Activated naive CD4-positive, alpha-beta T cell (primary cell): ENCODE measurements around the gene FCN1.

ENCODE experiments used
- DNase-seq, 4 experiments: peaks; one replicate each; lab custom pipeline; 2025; lab: John Stamatoyannopoulos, UW

FCN1 gene

DNA sequence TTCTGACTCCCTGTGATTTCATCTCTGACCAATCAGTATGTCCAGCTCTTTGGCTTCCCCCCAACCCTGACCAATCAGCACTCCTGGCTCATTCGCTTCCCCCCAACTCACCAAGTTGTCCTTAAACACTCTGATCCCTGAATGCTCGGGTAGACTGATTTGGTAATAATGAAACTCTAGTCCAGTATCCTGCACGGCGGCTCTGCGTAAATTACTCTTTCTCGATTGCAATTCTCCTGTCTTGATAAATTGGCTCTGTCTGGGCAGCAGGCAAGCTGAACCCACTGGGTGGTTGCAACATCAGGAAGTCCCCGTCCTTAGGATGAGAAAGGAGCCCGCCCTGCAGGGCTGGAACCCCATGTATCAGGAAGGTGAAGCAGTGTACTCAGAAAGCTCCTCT is 26.7 kb downstream of the FCN1 start:
- DNase-seq, result no peak

DNA sequence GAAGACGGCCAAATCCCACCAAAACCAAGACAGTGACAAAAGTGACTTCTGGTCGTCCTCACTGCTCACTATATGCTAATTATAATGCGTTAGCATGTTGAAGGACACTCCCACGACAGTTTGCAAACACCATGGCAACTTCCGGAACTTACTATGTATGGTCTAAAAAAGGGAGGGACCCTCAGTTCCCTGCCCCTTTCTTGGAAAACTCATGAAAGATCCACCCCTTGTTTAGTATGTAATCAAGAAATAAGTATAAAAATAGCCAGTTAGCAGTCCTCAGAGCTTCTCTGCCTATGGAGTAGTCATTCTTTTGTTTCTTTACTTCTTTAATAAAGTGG is 27.6 kb downstream of the FCN1 start:
- DNase-seq, result no peak

DNA sequence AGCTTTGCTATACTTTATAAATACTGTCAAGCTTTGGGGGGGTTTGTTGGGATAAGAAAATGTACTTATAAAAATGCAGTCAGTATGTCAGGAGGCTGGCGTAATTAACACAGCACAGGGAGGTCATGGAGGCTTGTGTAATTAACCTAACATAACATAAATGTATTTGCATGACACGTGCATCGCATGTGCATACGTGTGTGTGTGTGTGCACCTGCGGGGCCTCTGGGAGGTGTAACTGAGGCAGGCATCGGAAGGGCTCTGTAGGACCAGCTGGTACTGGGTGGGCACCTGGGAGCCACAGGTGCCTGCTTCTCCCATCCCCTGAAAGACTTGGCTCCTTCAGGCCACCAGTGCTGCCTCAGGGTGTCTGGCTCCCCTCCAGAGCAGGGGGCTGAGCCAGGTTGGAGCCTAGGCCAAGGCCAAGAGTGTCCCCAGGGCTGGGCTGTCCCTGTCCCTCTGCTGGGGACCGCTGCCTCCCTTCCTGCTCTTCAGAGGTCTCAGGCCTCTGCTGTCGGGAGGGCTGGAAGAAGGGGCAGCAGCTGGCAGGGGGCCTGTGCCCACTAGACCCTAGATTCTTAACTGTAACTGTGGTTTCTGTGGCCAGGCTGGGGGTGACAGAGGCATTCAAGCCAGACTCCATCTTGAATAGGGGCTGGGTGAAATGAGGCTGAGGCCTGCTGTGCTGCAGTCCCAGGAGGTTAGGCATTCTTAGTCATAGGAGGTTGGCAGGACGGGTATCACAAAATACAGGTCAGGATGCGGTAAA is 28.1 kb downstream of the FCN1 start:
- no peak for DNase-seq

DNA sequence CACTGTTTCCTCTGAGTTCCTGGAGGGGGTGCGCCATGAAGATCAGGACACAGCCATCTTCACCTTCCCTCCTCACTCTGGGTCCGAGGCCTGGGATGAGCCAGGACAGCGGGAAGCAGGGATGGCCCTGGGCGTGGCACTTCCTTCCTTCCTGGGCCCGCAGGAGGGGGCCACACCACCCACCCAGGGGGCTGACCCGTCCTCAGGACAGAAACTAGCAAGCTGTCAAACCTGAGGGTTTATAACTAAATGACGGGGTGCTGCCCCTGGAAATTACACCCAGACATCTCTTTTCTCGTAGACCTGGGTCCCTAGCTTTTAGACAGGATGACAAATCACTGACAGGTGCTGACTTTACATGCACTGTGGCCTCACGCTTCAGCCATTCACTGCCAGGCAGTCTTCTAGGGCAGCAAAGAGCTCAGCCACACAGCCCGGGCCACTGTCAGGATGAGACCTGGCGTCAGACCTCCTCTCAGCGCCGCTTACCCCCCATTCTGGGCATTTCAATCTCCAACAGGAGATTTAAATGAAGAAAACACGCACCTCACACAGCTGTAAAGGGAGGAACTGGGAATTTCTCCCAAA is 29.0 kb downstream of the FCN1 start:
- DNase-seq, result no peak

DNA sequence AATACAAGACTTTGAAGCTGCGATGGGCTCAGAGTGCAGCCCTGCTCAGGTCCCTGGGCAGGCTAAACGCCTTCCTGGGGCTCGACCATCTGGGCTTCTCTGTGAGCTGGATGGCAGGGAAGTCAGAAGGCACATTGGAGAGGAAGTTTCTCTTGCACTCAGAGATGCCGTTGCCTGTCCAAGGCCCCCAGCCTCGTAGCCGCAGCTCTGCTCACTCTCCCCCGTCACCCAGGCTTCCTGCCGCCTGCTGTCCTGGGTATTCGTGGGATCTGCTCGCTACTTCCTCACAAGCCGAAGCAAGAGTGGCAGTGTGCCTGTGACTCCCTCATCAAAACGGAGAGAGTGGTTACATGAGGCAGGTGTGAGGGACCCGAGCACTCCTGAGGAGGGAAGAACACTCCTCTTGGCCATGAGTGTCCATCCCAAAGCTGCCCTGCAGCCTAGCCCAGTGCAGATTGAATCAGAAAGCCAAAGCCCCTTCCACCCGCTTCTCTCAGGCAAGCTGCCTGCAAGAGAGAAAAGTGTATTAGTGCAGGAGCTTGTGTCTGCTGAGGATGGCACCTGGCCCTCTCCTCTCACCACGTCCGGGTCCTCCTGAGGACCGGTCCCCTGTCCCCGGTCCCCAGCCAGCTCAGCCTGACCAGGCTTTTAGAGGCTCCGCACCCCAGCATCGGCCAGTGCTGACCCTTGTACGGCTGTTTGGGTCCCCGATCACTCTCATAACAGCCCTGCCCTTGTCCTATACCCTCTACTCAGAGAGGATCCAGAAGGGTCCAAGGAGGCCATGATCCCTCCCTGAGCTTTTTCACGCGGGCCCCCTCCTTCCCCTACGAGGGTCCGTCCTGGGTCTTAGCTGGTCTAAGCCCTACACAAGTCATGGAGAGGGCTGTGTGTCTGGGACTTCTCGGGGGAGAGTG is 29.8 kb downstream of the FCN1 start:
- no peak for DNase-seq

DNA sequence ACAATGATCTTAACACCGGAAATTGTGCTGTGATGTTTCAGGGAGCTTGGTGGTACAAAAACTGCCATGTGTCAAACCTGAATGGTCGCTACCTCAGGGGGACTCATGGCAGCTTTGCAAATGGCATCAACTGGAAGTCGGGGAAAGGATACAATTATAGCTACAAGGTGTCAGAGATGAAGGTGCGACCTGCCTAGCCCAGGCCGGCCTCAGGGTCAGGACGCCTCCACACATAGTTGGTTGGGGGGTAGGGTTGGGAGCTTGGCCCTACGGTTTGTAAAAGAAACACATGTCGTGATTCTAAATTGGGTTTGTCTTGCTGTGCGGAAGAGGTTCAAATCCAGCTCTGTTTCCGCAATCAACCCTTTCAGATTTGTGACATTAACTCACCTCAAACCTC is 30.5 kb downstream of the FCN1 start:
- DNase-seq, result no peak

DNA sequence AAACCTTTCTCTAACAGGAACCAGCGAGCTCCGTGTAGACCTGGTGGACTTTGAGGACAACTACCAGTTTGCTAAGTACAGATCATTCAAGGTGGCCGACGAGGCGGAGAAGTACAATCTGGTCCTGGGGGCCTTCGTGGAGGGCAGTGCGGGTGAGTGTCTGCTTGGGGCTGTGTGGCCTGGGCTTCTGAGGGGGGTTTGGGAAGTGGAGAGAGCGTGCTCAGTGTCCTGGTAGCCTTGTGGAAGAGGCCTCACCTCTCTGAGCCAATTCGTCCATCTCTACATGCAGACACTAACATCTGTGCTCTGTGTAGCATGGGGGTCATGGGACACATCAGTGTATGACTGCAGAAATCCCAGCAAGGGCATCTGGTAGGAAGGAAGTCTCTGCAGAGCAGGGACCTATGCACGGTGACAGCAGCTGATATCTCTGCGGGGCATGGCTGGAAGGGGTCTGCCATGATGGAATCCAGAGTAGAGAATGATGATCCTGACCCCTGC is 31.2 kb downstream of the FCN1 start:
- DNase-seq, result no peak

DNA sequence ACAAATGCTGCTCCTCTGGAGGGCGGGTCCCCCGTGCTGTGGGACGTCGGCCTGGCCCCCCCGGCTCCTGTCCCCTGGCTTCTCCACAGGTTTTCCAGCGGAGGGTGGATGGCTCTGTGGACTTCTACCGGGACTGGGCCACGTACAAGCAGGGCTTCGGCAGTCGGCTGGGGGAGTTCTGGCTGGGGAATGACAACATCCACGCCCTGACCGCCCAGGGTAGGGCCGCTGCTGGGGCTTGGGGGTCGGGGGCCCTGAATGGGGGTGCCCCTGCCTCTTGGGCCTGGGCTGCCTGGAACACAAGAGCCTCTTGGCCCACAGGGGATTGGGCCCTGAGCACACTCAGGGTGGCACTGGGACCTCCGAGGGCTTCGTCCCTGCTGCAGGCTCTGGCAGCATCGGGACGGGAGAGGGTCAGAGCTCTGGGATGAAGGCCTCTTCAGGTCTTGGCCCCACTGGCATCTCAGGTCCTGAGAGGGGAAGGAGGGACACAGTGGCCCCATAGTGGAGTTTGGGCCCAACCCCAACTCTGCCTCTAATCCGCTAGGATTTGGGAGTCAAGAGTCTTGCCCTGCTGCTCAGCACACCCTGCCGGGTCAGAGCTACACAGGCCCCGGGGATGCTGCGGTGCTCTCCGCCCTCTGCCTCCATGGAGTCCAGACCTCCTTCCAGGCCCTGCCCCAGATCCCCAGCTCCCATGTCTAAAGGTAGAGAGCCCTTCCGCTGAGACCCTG is 31.9 kb downstream of the FCN1 start:
- no peak for DNase-seq

DNA sequence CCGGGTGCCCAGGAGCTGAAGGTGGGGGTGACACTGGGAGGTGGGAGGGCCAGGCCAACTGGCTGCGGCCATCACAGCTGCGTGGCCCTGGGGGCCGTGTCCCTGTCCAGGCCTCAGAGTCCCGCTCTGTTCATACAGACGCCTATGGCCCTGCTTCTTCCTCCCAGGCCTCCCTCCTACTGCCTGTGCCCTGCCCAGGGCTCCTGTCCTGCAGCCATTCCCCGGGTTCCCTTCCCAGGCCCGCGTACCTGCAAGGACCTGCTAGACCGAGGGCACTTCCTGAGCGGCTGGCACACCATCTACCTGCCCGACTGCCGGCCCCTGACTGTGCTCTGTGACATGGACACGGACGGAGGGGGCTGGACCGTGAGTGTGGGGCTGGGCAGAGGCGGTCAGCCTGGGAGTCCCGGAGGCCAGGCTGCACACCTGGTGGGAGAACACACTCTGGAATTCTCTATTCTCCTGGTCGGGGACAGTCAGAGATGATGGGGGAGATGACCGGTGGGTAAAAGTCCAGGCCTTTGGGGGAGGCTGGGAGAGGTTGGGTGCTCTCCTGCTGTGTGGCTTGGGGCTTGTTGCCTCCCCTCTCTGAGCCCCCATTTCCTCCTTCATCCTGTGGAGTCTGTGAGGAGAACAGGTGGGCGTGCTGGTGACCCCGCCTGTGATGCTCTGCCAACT is 32.6 kb downstream of the FCN1 start:
- no peak for DNase-seq

DNA sequence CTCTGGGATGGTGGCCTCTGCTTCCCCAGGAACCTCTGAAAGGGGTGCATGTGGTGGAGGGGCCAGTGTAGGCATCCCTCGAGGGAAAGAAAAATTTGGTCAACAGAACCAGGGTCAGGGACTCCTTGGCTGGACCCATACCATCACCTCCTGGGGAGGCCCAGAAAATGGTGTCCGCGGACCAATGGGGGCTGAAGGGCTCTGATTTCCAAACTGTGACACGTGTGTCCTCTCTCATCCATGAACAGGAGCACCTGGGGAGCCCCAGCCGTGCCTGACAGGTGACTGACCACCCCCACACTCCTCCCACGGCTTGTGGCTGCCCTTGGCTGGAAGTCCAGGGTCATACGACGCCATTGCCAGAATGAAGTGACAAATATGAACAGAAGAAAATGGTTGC is 33.2 kb downstream of the FCN1 start:
- no peak for DNase-seq

DNA sequence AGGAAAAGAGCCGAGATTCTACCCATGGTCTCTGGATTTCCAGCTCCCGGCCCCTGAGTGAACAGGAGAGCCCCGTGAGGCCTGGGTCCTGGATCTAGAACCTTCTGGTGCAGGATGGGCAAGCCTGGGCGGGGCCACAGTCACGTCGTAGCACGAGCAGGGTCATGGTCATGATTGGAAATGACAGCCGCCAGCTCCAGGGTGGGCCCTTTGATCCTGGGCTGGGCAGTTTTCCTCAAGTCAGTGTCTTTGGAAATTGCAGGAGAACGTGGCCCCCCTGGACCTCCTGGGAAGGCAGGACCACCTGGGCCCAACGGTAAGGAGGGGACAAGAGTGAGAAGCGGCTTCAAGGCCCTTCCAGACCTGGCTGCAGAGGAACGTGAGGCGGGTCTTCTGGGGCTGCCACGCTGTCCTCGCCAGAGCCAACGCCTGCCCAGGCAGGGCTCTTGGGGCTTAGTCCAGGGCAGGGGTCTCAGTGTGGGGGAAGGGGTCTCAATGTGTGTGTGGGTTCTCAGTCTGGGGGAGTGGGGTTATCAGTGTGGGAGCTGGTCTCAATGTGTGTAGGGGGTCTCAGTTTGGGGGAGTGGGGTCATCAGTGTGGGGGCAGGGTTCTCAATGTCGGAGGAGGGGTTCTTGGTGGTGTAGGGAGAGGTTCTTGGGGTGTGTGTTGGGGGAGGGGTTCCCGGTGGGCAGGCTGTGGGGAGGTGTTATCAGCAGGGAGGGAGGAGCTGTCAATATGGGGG is 34.5 kb downstream of the FCN1 start:
- DNase-seq, result no peak

DNA sequence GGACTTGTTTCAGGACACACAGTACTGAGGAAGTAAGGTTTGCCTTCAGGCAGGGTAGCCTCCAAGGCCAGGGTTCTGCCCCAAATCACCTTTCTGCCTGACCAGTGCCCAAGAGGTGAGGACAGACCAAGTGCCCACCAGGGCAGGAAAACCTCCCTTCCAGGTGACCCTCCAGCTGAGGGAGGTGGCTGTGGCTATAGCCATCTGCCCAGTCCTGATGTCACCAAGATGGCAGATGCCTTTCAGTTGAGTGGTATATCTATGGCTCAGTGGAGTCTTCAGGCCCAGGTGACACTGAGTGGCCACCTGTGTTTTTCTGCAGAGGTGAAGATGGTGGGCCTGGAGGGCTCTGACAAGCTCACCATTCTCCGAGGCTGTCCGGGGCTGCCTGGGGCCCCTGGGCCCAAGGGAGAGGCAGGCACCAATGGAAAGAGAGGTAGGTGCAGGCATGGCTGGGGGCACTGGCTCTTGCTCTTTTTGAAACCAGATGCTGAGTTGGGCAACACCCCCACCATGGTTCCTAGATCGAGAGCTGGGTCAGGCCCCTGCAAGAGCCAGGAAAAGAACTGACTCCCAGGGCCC is 35.4 kb downstream of the FCN1 start:
- no peak for DNase-seq

DNA sequence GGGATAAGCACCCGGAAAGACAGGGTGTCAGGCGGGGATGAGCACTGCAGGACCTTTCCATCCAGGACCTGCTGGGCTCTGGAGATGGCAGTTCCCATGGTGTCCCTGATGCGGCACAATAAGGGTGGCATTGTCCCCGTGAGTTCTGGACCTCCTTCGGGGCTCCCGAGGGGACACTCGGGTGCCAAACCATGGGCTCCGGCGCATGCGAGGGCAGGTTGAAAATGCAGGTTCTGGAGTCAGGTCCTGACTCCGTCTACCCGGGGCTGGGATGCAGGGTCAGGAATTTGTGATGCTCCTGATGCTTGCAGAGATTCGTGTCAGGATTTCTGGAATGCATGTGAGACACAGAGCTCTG is 36.4 kb downstream of the FCN1 start:
- no peak for DNase-seq

DNA sequence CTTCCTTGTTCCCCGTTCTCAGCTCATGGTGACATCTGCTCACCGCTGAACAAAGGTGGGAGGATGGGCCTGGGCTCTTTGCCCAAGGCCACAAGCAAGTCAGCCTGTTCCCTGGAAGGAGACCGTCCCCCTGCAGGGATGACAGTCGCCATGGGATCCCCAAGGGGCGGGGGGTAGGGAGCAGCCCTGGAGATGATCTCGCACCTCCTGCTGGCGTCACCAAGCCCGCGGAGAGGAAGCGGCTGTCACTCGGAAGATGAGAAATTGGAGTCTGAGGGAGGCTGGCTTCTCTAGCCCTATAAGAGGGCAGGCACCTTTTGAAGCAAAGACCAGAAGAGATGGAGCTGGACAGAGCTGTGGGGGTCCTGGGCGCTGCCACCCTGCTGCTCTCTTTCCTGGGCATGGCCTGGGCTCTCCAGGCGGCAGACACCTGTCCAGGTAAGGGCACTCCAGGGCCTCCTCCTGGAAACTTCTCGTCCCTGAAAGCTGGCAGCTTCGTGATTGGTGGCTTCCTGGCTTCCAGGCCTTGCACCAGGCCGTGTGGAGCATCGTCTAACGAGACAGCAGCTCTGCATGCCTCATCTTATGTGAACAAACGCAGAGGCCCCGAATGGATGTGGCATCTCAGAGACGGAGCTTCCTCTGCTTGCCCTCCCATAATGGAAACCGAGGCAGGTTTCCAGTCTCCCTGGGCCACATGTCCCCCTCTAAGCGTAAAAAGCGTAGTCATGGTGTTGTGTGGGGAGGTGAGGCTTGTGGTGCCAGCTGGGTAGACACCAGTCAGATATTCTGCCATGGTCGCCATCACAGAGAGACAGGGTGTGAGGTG is 37.0 kb downstream of the FCN1 start, which contains the start of gene FCN2:
FCN2 (plus strand) TSS at position 327 of the 829 bp plus-strand sequence; CDS start at position 339, 12 bp downstream.
- DNase-seq, result no peak

DNA sequence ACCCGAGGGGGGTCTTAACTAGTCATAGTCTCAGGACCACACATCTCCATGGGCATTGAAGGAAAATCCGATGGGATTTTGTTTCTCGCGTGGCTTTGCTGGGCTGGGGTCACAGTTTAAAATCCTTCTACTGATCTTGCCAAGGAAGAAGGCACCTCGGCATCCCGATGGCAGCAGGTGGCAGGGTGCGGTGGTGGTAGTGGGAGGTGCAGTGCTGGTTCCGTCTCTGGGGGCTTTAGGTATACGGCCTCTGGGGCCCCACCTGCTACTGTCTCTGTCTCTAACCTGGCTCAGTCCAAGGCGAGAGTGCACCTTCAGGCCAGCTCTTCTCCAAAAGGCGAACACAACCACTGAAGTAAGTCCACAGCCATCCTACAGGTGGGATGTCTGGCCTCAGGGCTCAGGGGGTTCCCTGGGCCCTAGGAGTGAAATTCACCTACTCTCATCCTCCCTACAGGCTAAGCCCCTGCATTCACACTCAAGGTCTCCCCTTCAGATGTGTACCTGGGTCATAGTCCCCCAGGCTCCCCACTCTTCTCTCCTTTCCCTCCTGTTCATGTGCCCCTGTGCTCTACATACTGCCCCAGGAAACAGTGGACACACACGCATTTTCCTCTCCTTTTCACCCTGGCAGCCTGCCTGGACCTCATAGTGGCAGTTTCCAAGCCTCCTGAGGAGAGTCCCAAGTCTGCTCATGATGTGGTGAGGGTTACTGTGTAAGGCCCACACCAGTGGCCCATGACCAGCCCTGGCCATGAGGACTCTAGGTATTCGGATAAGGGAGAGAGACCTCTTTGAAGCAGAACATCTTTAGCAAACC is 37.8 kb downstream of the FCN1 start:
- DNase-seq, result no peak

DNA sequence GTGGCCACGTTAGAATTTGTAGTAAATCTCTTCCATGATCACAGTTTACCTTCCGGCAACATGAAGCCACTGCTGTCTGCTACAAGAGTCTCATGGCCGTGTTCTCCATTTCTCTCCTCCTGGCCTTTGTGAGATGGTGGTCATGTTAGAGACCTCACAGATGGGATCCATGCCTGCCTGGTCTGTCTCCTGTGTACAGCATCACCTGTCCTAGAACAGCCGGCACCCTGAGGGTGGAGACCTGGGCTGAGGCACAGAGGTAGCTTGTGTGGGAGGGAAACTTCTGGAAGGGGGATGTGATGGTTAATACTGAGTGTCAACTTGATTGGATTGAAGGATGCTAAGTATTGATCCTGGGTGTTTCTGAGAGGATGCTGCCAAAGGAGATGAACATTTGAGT is 40.2 kb downstream of the FCN1 start:
- no peak for DNase-seq

DNA sequence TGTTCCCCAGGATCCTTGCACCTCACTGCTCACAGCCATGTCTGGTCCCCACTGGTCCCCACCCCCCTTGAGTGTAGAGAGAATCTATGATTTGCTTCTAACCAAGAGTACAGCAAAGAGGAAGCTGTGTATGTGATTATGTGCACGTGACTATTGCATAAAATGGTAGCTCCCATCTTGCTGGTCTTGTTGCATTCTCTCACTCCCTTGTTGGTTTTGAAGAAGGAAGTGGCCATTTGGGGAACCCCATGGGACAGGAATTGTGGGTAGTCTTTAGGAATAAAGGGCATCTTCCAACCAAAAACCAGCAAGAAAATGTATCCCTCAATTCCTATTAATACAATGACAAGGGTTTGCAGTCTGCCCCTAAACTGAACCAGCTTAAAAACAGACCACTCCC is 42.3 kb downstream of the FCN1 start:
- no peak for DNase-seq

DNA sequence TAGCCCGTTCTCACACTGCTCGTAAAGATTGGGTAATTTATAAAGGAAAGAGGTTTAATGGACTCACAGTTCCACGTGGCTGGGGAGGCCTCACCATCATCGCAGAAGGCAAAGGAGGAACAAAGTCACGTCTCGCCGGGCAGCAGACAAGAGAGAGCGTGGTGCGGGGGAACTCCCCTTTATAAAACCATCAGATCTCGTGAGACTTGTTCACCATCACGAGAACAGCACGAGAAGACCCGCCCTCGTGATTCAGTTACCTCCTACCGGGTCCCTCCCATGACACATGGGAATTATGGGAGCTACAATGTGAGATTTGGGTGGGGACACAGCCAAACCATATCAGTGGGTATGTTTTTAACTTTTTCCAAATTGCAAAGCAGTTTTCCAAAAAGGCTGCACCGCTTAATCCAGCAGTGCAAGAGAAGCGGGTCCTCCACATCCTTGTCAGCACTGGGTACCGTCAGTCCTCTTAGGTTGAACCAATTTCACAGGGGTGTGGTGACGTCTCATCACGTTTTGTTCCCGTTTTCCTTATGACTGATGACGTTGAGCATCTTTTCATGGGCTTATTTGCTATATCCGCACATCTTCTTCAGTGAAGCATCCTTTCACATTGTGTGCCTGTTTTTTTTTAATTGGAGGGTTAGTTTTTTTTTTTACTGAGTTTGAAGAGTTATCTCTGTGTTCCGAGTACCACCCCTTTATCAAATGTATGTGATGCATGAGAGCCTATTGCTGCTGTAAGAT is 45.1 kb downstream of the FCN1 start:
- no peak for DNase-seq
